Mononuclear cell (primary cell): ENCODE measurements around the gene GABRQ. TPM values are rescaled to one million over a fixed set of nuclear protein-coding genes. Genes with fewer than 3 reads are reported as not detected.

Experiments used
- total RNA-seq: library from RNA; depleted of rRNA; stranded (reverse); fragments of >200 nt; gene quantifications from one replicate; pipeline ENCODE4 v1.2.3, GENCODE V29; 2012

The GABRQ gene
- total RNA-seq, 1 donor = under 0.01 TPM

Other genes starting within 250 kb of the GABRQ start
- not detected for gene GABRA3, start 186.6 kb upstream of the GABRQ start, total RNA-seq
- not detected for gene MAGEA3, start 60.9 kb downstream of the GABRQ start, total RNA-seq
- gene CSAG2, start 71.4 kb downstream of the GABRQ start, total RNA-seq = not detected
- gene MAGEA2B, start 76.7 kb downstream of the GABRQ start, total RNA-seq = 0.10 TPM
- not detected for gene CSAG1, start 95.8 kb downstream of the GABRQ start, total RNA-seq
- gene MAGEA12, start 95.9 kb downstream of the GABRQ start, total RNA-seq = not detected
- gene MAGEA2, start 115.9 kb downstream of the GABRQ start, total RNA-seq = not detected
- gene CSAG3, start 121.3 kb downstream of the GABRQ start, total RNA-seq = not detected
- not detected for gene MAGEA6, start 131.8 kb downstream of the GABRQ start, total RNA-seq
- gene CETN2, start 192.9 kb downstream of the GABRQ start, total RNA-seq = 9.7 TPM
- gene NSDHL, start 193.2 kb downstream of the GABRQ start, total RNA-seq = 2.7 TPM